HT1080 (cell line): ENCODE measurements around the gene CRYGN. TPM values are rescaled to one million over a fixed set of nuclear protein-coding genes. Genes with fewer than 3 reads are reported as not detected.

Experiments
- DNase-seq: peaks from one replicate; pipeline ENCODE4 v3.0.0-alpha.2; 2015; ENCODE audit warnings: low read depth
- small RNA-seq: library from RNA; depleted of rRNA; stranded (forward); fragments of <200 nt; gene quantifications from one replicate; pipeline ENCODE3, GENCODE V24; 2014
- total RNA-seq: library from RNA; depleted of rRNA; stranded (reverse); fragments of >200 nt; shearing (Covaris generic); gene quantifications from 2 replicates; pipeline ENCODE4 v1.2.3, GENCODE V29; 2014; rRNA removed

Gene CRYGN
- total RNA-seq, 1 experiment from 2014 or later: not detected

GRCh38 chr7:151381348-151382078, 58.4 kb downstream of the CRYGN start:
- DNase-seq: no peak

- no peak for DNase-seq
These were observed 58.9 kb downstream of the CRYGN start for GRCh38 chr7:151381098-151381347.

DNA sequence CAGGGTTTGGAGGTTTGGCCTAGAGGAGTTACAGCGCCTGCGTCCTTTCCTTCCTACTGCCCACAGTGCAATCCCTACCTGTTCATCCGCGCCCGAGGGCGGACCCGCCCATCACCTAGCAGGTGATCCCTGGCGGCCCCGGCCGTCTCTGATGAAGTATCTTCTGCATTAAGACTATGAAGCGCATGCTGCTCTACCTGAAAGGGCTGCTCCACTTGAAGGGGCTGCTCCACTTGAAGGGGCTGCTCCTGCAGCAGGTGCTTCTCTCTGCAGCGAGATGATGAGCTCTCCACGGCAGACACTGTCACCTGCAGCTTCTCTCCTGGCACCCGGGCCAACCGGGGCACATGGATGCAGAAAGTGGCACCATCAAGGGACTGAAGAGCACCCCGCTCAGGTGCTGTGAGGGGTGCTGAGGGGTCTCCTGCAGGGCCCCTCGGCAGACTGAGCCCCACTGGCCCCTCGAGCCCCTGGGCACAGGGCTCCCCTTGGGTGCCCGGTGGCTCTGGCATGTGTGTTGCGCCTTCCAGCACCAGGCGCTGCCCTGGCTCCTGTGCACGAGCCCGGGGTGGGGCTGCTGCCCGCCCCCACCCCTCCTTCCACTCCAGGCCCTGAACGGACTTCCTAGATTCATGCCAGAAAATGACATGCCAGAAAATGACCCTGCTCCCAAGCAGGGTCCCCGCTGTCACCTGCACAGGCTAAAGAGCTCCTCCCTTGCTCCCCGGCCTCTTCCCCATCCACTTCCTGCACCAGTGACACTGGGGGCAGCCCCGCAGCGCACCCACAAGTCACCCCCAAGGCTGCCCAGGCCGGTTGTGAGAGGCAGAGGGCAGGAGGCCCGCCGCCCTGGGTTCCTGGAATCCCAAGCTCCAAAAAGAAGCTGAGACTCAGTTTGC, 59.5 kb downstream of the CRYGN start:
- no peak for DNase-seq

- DNase-seq: no peak
These were observed 60.3 kb downstream of the CRYGN start for GRCh38 chr7:151379534-151380198.

GRCh38 chr7:151379193-151379520, 60.8 kb downstream of the CRYGN start:
- no peak for DNase-seq

Small RNAs within 50 kb of the gene (small RNA-seq; reads per million reads assigned to genes)
- gene MIR3907 (not detected), gene RN7SL76P (not detected)

Other genes starting within 250 kb of the CRYGN start
- gene H2BK1, start 229.7 kb downstream of the CRYGN start, total RNA-seq: not detected in 2 replicates
- gene ABCF2, start 212.9 kb downstream of the CRYGN start, total RNA-seq: 83.9 and 89.1 TPM in 2 replicates
- 40.0 and 46.1 TPM in 2 replicates for gene CHPF2, start 207.7 kb downstream of the CRYGN start, total RNA-seq
- 9.5 and 11.8 TPM in 2 replicates for gene SMARCD3, start 191.4 kb downstream of the CRYGN start, total RNA-seq
- gene NUB1, start 98.3 kb downstream of the CRYGN start, total RNA-seq: 57.7 and 59.7 TPM in 2 replicates
- not detected in 2 replicates for gene WDR86, start 30.1 kb downstream of the CRYGN start, total RNA-seq
- 108 and 120 TPM in 2 replicates for gene RHEB, start 79.8 kb upstream of the CRYGN start, total RNA-seq